Neutrophil (primary cell): ENCODE measurements around the gene YWHAB.

Source experiments
- H3K27ac ChIP-seq: fragments of 200-600 bp; sonication (generic); 2 replicates; pipeline ENCODE4 v1.5.1; 2016; ENCODE audit warnings: mild to moderate bottlenecking, moderate library complexity
- H3K27me3 ChIP-seq: fragments of 200-600 bp; sonication (generic); 2 replicates; pipeline ENCODE4 v1.6.0; 2016; ENCODE audit warnings: mild to moderate bottlenecking
- H3K36me3 ChIP-seq: fragments of 200-600 bp; sonication (generic); 2 replicates; pipeline ENCODE4 v1.5.1; 2017
- H3K4me1 ChIP-seq, 2 experiments: fragments of 200-600 bp in 1 of 2; sonication (generic) in 1 of 2; 1 replicate in 1 of 2; 2 replicates in 1 of 2; pipeline versions ENCODE4 v1.5.1 to v1.6.1; 2013 to 2016; ENCODE audit warnings: low read depth in 1 of 2, low read length in 1 of 2, mild to moderate bottlenecking in 1 of 2, moderate library complexity in 1 of 2; ENCODE audit not compliant: control insufficient read depth in 1 of 2, insufficient read depth in 1 of 2
- H3K4me3 ChIP-seq, 2 experiments: fragments of 200-600 bp in 1 of 2; sonication (generic) in 1 of 2; 1 replicate in 1 of 2; 2 replicates in 1 of 2; pipeline ENCODE4 v1.5.1; 2013 to 2016; ENCODE audit warnings: low read depth in 1 of 2, low read length in 1 of 2, mild to moderate bottlenecking in 1 of 2, moderate library complexity in 1 of 2
- H3K9me3 ChIP-seq: fragments of 200-600 bp; sonication (generic); 2 replicates; pipeline ENCODE4 v1.5.1; 2016
- TF ChIP-seq, protein P1 (sequence below): fragments of 200-600 bp; sonication (generic); IDR thresholded peaks from 2 replicates; pipeline ENCODE4 v1.5.1; 2016; ENCODE audit warnings: antibody characterized with exemption

Gene YWHAB

DNA sequence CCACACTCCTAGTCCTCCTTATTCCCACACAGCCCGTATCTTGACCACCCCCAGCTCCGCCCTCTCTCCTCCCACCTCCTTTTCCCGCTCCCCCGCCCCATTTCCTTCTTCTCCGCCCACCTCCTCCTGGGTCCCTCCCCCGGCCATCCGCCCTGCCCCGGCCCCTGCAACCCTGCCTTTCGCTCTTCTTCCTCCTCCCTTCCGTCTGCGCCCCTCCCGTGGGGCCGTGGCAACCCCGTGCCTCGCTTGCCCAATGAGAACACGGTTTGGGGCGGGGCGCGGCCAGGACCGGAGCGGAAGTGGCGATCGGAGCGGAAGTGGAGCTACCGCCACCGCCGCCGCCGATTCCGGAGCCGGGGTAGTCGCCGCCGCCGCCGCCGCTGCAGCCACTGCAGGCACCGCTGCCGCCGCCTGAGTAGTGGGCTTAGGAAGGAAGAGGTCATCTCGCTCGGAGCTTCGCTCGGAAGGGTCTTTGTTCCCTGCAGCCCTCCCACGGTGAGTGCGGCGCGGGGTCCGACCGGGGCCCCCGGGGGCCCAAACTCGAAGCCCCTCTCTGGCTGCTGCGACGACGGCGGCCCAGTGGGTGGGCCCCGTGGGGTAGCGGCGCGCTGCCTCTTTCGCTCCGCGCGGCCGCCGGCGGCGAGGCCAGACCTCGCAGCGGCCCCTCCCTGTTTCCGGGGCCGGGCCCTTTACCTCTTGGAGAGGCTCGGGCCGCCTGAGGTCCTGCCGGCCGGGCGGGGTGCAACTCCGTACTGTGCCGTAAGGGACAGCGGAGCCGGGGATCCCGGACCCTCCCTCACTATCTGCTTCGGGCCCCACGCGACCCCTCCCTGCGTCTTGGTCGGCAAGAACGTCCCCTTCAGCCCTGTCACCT is at the start of gene YWHAB:
Gene YWHAB, plus strand, starts transcription at position 314 of the 874 bp plus-strand sequence. CDS start 15,829 bp downstream, outside the sequence.
- Histone ChIP-seq H3K4me1 (peaks cover 51 to 52% of the 10 kb centered on the region in 2 experiments), H3K9me3 (no peaks in the 10 kb centered on the region), H3K27me3 (no peaks in the 10 kb centered on the region), H3K27ac (peak within 1 kb of the TSS; percentile 97), H3K4me3 (peak within 1 kb of the TSS; percentile 79 to 95), H3K36me3 (peaks cover 5% of the 10 kb centered on the region)
- TF ChIP-seq, protein P1, sequence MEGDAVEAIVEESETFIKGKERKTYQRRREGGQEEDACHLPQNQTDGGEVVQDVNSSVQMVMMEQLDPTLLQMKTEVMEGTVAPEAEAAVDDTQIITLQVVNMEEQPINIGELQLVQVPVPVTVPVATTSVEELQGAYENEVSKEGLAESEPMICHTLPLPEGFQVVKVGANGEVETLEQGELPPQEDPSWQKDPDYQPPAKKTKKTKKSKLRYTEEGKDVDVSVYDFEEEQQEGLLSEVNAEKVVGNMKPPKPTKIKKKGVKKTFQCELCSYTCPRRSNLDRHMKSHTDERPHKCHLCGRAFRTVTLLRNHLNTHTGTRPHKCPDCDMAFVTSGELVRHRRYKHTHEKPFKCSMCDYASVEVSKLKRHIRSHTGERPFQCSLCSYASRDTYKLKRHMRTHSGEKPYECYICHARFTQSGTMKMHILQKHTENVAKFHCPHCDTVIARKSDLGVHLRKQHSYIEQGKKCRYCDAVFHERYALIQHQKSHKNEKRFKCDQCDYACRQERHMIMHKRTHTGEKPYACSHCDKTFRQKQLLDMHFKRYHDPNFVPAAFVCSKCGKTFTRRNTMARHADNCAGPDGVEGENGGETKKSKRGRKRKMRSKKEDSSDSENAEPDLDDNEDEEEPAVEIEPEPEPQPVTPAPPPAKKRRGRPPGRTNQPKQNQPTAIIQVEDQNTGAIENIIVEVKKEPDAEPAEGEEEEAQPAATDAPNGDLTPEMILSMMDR: peak; percentile 43

DNA sequence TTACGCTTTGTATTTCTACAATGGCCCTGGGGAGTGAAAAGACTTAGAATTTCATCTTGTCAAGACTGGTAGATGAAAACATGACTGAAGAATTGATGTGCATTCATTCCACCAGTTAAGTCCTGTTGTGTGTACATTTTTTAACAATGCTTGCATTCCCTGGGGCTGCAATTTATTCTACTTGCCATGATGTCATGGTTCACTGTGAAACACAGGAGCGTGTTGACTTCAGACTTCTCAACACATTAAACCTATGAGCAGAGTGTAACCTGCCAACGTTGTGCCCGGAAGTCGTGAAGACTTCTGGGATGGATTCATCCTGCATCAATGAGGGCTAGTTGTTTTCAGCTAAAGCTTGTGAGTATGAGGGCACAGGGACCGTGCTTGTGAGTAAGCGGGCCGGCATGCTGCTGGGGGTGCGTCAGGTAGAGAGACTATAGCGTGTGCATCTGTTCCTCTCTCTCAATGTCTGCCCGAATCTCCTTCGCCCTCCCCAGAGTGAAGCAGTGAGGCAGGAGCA is 48.8 kb upstream of the YWHAB start:
- Histone ChIP-seq H3K27me3 (peaks cover 75% of the 10 kb centered on the region), H3K36me3 (no peaks in the 10 kb centered on the region), H3K4me1 (peaks cover 8 to 15% of the 10 kb centered on the region in 2 experiments), H3K27ac (no peak overlapping the region), H3K4me3 (no peak overlapping the region), H3K9me3 (no peaks in the 10 kb centered on the region)
- TF ChIP-seq, protein P1: no peak

DNA sequence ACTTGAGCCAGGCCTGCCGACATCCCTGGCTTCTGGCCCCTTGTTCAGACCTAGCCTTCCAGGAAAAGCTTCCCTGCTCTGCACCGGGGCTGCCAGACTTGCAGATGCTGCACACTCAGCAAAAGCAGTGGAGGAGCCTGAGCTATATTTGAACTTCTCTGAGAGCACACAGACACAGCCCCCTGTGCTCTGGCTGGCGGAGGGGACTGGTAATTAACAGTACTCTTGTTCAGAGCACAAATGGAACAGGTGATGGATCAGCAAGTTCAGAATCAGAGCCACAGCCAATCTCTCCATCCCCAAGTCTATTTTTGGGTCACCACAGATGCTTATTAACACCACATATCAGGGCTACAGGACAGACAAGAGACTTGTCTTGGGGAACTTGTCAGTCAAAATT is 47.6 kb upstream of the YWHAB start:
- H3K36me3 ChIP-seq: no peaks in the 10 kb centered on the region
- H3K4me1 ChIP-seq: peaks cover 8 to 15% of the 10 kb centered on the region in 2 experiments
- H3K27me3 ChIP-seq: peaks cover 74% of the 10 kb centered on the region
- TF ChIP-seq, protein P1: no peak
- no peak overlapping the region for H3K27ac ChIP-seq
- no peak overlapping the region for H3K4me3 ChIP-seq
- no peaks in the 10 kb centered on the region for H3K9me3 ChIP-seq

DNA sequence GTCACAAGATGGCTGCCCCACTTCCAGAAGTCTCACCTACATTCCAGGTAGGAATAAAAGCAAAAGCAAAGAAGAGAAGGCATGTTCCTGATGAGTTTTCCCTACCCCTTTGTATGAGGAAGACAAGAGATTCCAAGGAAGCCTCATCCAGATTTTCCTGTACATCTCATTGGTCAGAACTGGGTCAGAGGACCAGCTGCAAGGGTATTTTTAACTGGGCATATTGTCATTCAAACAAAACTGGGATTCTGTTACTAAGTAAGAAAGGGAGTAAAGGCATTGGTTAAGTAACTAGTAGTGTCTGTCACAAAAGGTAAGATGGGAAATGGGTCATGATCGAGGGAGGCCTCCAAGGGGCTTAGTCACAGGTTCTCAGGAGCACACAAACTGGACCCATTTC is 47.0 kb upstream of the YWHAB start:
- Histone ChIP-seq H3K27ac (no peak overlapping the region), H3K36me3 (no peaks in the 10 kb centered on the region), H3K4me3 (no peak overlapping the region), H3K4me1 (peaks cover 8 to 15% of the 10 kb centered on the region in 2 experiments), H3K9me3 (no peaks in the 10 kb centered on the region), H3K27me3 (peaks cover 75% of the 10 kb centered on the region)
- TF ChIP-seq, protein P1: no peak

DNA sequence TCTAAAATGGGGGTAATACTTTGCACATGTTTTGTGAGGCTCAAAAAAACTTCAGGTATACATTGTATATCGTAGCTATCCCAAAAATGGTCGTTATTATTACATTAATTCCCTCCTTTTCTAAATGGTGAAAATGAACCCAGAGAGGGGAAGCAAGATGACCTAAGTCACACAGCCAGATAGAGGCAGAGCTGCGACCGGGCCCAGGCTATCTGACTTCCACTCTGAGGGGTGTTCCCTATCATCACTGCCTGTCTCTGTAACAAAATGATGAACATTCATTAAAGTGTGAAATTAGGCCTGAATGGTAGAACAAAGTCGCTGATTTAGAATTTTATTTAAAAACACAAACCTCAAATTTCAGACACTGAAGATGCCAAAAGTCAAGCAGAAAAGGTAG is 46.0 kb upstream of the YWHAB start:
- Histone ChIP-seq H3K36me3 (no peaks in the 10 kb centered on the region), H3K4me3 (no peak overlapping the region), H3K27me3 (peaks cover 77% of the 10 kb centered on the region), H3K4me1 (peaks cover 8 to 14% of the 10 kb centered on the region in 2 experiments), H3K27ac (no peak overlapping the region), H3K9me3 (no peaks in the 10 kb centered on the region)
- TF ChIP-seq, protein P1: no peak
